ENCODE data around the gene TNK1.

TNK1 gene

DNA sequence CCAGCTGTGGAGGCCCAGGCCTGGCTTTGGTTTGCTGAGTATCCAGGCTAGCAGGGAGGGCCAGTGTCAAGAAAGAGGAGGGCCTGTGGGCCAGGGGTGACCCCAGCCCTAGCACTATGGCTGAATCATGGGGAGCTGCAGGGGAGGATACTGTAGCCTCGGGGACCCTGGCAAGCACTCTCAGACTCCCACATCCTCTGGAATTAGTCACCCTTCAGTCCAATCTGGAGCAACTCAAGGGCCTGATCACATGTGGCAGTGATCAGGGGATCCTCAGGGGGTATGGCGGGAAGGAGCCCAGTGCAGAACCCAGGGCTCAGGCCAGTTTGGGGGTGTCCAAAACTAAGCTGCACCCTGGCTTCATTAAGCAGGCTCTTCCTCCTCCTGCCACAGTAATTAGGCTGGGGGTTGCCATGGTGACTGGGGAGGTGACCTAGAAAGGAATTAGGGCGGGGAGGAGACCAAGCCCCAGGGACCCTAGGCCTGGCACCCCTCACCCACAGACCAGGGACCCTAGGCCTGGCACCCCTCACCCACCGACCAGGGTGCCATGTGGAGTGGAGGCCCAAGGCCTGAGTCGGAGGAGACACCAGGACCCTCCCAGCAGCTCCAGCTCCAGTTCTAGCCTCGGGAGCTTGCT is 32.6 kb downstream of the TNK1 start:
- TF ChIP-seq CTCF (IDR thresholded peaks at IDR 0.05; ENCODE audit: control insufficient read depth, extremely low read depth, insufficient read depth): no peak
- no peak for DNase-seq (ENCODE audit: low read depth)
- H3K4me3 ChIP-seq (ENCODE audit: low read depth, low read length): no peak overlapping the region

GRCh38 chr17:7414837-7415236 is 33.9 kb downstream of the TNK1 start:
- DNase-seq (ENCODE audit: low read depth): no peak
- TF ChIP-seq CTCF (IDR thresholded peaks at IDR 0.05; ENCODE audit: control insufficient read depth, extremely low read depth, insufficient read depth): no peak
- no peak overlapping the region for H3K4me3 ChIP-seq (ENCODE audit: low read depth, low read length)

DNA sequence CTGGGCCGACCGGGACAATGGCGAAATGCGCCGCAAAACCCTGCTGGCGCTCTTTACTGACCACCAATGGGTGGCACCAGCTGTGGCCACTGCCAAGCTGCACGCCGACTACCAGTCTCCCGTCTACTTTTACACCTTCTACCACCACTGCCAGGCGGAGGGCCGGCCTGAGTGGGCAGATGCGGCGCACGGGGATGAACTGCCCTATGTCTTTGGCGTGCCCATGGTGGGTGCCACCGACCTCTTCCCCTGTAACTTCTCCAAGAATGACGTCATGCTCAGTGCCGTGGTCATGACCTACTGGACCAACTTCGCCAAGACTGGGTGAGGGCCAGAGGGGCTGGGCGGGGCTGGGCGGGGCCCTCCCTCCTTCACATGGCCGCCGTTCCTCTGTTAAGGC is 34.9 kb downstream of the TNK1 start:
- TF ChIP-seq CTCF (IDR thresholded peaks at IDR 0.05; ENCODE audit: control insufficient read depth, extremely low read depth, insufficient read depth): no peak
- no peak for DNase-seq (ENCODE audit: low read depth)
- H3K4me3 ChIP-seq (ENCODE audit: low read depth, low read length): no peak overlapping the region

- H3K4me3 ChIP-seq (ENCODE audit: low read depth, low read length): no peak overlapping the region
- TF ChIP-seq CTCF (IDR thresholded peaks at IDR 0.05; ENCODE audit: control insufficient read depth, extremely low read depth, insufficient read depth): no peak
- DNase-seq (ENCODE audit: low read depth): no peak
Measured at GRCh38 chr17:7416323-7416722, 35.4 kb downstream of the TNK1 start.

- TF ChIP-seq CTCF (IDR thresholded peaks at IDR 0.05; ENCODE audit: control insufficient read depth, extremely low read depth, insufficient read depth): no peak
- no peak overlapping the region for H3K4me3 ChIP-seq (ENCODE audit: low read depth, low read length)
- no peak for DNase-seq (ENCODE audit: low read depth)
Measured at GRCh38 chr17:7417056-7417655, 36.3 kb downstream of the TNK1 start.

GRCh38 chr17:7418472-7419152 is 37.7 kb downstream of the TNK1 start:
- no peak overlapping the region for H3K4me3 ChIP-seq (ENCODE audit: low read depth, low read length)
- TF ChIP-seq CTCF (IDR thresholded peaks at IDR 0.05; ENCODE audit: control insufficient read depth, extremely low read depth, insufficient read depth): no peak
- no peak for DNase-seq (ENCODE audit: low read depth)

All from LNCaP clone FGC (cell line).